ENCODE data around the gene ZNF827. TPM values are rescaled to one million over a fixed set of nuclear protein-coding genes. Genes with fewer than 3 reads are reported as not detected.

Gene ZNF827
- total RNA-seq, 4 donors from 2014 or later = 2.6 to 17.9 (median 3.7) TPM

- intact Hi-C loops (cut with DNase I; ENCODE audit: low total_unique reads) = no loop called here
- no peak overlapping the region for H3K4me3 ChIP-seq (ENCODE audit: low read depth, poor library complexity, severe bottlenecking)
- DNase-seq (ENCODE audit: low spot score in 2 of 2) = no peak
- TF ChIP-seq CTCF (IDR thresholded peaks at IDR 0.05) = no peak
- no peak for TF ChIP-seq POLR2A (IDR thresholded peaks at IDR 0.05)
- 51 to 60% methylated on average over 3 of the region's 3 CpGs for WGBS, 2 donors
These were observed 228.8 kb downstream of the ZNF827 start for GRCh38 chr4:145709843-145710242.

DNA sequence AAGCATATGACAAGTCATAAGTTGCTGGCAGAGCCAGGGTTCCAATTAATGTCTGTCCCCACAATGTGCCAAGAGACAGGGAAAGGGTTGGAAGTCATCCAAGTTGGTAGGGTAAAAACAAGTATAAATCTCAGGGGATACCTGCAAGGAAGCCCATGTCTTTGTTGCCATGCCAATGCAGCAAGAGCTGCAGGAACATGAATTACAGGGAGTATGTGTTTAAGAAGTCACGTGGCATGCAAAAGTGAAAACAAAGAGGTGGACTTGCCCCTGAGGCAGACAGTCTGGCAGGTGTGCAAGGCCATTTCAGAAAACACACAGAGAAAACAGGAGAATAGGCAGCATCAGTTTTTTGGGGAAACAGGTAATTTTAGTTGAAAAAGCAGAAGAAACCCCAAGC is 229.3 kb downstream of the ZNF827 start:
- 36 to 42% methylated on average over 1 of the region's 1 CpG for WGBS, 2 donors
- intact Hi-C loops (cut with DNase I; ENCODE audit: low total_unique reads) = no loop called here
- no peak for DNase-seq (ENCODE audit: low spot score in 2 of 2)
- TF ChIP-seq POLR2A (IDR thresholded peaks at IDR 0.05) (no peak), CTCF (IDR thresholded peaks at IDR 0.05) (no peak)
- H3K4me3 ChIP-seq (ENCODE audit: low read depth, poor library complexity, severe bottlenecking) = no peak overlapping the region

Other genes starting within 250 kb of the ZNF827 start
- 10 to 100 TPM; 17.2 to 34.6 (median 23.0) TPM for gene LSM6, start 236.9 kb upstream of the ZNF827 start, total RNA-seq

Measured in lower leg skin (tissue), 4 donors.